ENCODE results near the gene AKAIN1. TPM values are rescaled to one million over a fixed set of nuclear protein-coding genes. Genes with fewer than 3 reads are reported as not detected.

The AKAIN1 gene
- total RNA-seq, 1 experiment from 2014 or later = not detected

- Histone ChIP-seq H3K27ac (ENCODE audit: low read length) (no peak overlapping the region), H3K79me2 (ENCODE audit: low read length) (no peaks in the 10 kb centered on the region), H3K9me2 (replicated peaks; ENCODE audit: insufficient read depth, low read length) (no peaks in the 10 kb centered on the region), H3K4me2 (ENCODE audit: low read depth, low read length, poor library complexity, severe bottlenecking) (no peak overlapping the region), H3K4me3 (ENCODE audit: low read length) (no peak overlapping the region), H3K36me3 (ENCODE audit: insufficient read depth, low read length) (no peaks in the 10 kb centered on the region), H3K27me3 (ENCODE audit: low read length) (no peaks in the 10 kb centered on the region), H3K9me3 (ENCODE audit: low read length) (no peaks in the 10 kb centered on the region), H3K4me1 (ENCODE audit: low read length) (no peaks in the 10 kb centered on the region), H4K20me1 (ENCODE audit: insufficient read depth, low read depth, low read length) (no peaks in the 10 kb centered on the region), H3K9ac (ENCODE audit: low read length) (no peak overlapping the region), H2AFZ (ENCODE audit: low read length) (no peak overlapping the region)
- no peak for DNase-seq
Measured at GRCh38 chr18:5207471-5208150, 10.6 kb upstream of the AKAIN1 start.

DNA sequence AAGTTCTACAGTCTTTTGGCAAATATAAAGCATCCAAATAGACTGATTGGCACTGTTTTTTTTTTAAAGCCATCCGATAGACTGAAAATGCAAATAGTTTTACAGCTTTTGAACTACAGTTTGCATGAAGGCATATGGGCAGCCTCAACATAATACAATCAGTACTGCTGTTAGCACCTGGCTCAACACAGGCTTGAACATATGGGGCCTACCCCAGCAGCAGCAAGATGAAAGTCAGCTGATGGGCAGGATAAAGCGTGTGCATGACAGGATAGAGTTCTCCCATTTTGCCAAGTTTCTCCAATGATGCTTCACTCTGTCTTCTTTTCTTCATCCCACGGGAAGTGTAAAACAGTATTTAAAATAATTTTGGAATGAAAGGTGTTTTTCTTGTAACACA is 1.3 kb upstream of the AKAIN1 start:
- Histone ChIP-seq H4K20me1 (ENCODE audit: insufficient read depth, low read depth, low read length) (no peaks in the 10 kb centered on the region), H3K9ac (ENCODE audit: low read length) (no peak overlapping the region)
- DNase-seq = no peak

DNA sequence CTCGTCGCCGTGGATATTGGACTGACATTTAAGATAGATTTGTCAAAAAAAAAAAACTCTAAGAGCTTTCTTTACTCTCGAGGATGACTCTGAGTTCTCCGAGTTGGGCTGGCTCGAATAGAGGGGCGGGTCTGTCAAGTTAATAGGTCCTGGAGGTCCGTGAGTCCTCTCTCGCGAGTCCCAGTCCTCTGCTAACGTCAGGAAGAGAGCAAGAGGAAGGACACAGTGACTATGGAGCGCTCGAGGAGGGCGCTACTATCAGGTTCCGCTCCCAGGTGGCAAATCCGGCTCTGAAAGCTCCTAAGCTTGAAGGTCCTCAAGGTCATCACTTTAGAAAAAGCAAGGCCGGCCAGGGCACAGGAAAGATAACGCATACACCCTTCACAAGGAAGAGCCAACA is 404 bp upstream of the AKAIN1 start:
- no peak overlapping the region for H3K4me3 ChIP-seq (ENCODE audit: low read length)
- no peaks in the 10 kb centered on the region for H3K4me1 ChIP-seq (ENCODE audit: low read length)

More for the DNA sequence above, 1.3 kb upstream of the AKAIN1 start:
- Histone ChIP-seq H3K9me2 (replicated peaks; ENCODE audit: insufficient read depth, low read length) (no peaks in the 10 kb centered on the region), H3K27ac (ENCODE audit: low read length) (no peak overlapping the region), H2AFZ (ENCODE audit: low read length) (no peak overlapping the region), H3K9me3 (ENCODE audit: low read length) (no peaks in the 10 kb centered on the region), H3K4me1 (ENCODE audit: low read length) (no peaks in the 10 kb centered on the region), H3K79me2 (ENCODE audit: low read length) (no peaks in the 10 kb centered on the region), H3K4me2 (ENCODE audit: low read depth, low read length, poor library complexity, severe bottlenecking) (no peak overlapping the region), H3K27me3 (ENCODE audit: low read length) (no peaks in the 10 kb centered on the region), H3K36me3 (ENCODE audit: insufficient read depth, low read length) (no peaks in the 10 kb centered on the region), H3K4me3 (ENCODE audit: low read length) (no peak overlapping the region)

DNA sequence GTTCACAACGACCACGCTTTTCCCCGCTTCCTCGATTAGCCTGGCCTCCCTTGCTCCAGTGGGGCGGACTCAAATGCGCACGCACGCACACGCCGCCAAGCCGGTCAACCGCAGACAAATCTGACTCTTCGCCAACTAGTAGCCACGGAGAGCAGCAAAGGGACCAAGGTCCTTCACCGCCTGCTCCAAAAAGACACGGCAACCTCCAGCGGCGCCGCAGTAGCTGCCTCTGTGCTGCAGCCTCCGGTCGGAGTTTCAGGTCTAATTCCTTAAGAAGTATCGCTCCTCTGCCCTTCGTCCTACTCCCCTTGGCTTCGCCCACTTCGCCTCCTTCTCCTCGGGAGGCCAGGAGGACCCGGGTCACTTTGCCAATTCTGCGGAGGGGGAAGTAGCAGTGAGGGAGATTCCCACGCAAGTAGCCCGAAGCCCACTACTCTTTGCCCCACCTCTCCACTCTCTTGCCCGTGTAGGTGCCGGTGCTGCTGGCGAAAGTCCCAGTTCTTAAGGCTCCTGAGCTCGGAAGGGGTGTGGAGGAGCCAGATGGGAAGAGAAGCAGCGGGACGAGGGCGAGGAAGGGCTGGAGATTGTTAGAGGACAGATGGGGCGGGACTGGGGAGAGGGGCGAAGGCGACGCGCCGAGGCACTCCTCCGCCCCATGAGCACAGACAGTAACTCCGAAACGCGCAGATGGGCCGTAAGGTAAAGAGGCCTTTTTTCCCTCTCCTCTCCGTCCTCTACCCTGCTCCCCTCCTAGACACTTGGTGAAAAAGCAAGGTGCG is 615 bp downstream of the AKAIN1 start:
- Histone ChIP-seq H3K9me3 (ENCODE audit: low read length) (no peaks in the 10 kb centered on the region), H3K4me3 (ENCODE audit: low read length) (no peak overlapping the region), H3K4me2 (ENCODE audit: low read depth, low read length, poor library complexity, severe bottlenecking) (no peak overlapping the region), H3K79me2 (ENCODE audit: low read length) (no peaks in the 10 kb centered on the region), H3K27ac (ENCODE audit: low read length) (no peak overlapping the region), H2AFZ (ENCODE audit: low read length) (no peak overlapping the region), H3K4me1 (ENCODE audit: low read length) (no peaks in the 10 kb centered on the region), H3K9ac (ENCODE audit: low read length) (no peak overlapping the region), H3K27me3 (ENCODE audit: low read length) (no peaks in the 10 kb centered on the region), H3K9me2 (replicated peaks; ENCODE audit: insufficient read depth, low read length) (no peaks in the 10 kb centered on the region), H4K20me1 (ENCODE audit: insufficient read depth, low read depth, low read length) (no peaks in the 10 kb centered on the region), H3K36me3 (ENCODE audit: insufficient read depth, low read length) (no peaks in the 10 kb centered on the region)
- DNase-seq = no peak

More for the DNA sequence above, 404 bp upstream of the AKAIN1 start:
- H3K9ac ChIP-seq (ENCODE audit: low read length) = no peak overlapping the region
- no peaks in the 10 kb centered on the region for H4K20me1 ChIP-seq (ENCODE audit: insufficient read depth, low read depth, low read length)
- no peaks in the 10 kb centered on the region for H3K36me3 ChIP-seq (ENCODE audit: insufficient read depth, low read length)
- no peak overlapping the region for H2AFZ ChIP-seq (ENCODE audit: low read length)
- no peaks in the 10 kb centered on the region for H3K9me3 ChIP-seq (ENCODE audit: low read length)
- H3K27me3 ChIP-seq (ENCODE audit: low read length) = no peaks in the 10 kb centered on the region
- no peaks in the 10 kb centered on the region for H3K9me2 ChIP-seq (replicated peaks; ENCODE audit: insufficient read depth, low read length)
- no peak overlapping the region for H3K27ac ChIP-seq (ENCODE audit: low read length)
- no peak for DNase-seq
- no peaks in the 10 kb centered on the region for H3K79me2 ChIP-seq (ENCODE audit: low read length)
- no peak overlapping the region for H3K4me2 ChIP-seq (ENCODE audit: low read depth, low read length, poor library complexity, severe bottlenecking)

- Histone ChIP-seq H3K9me3 (ENCODE audit: low read length) (no peaks in the 10 kb centered on the region), H4K20me1 (ENCODE audit: insufficient read depth, low read depth, low read length) (no peaks in the 10 kb centered on the region), H3K27me3 (ENCODE audit: low read length) (no peaks in the 10 kb centered on the region), H2AFZ (ENCODE audit: low read length) (no peak overlapping the region), H3K9ac (ENCODE audit: low read length) (no peak overlapping the region), H3K9me2 (replicated peaks; ENCODE audit: insufficient read depth, low read length) (no peaks in the 10 kb centered on the region), H3K79me2 (ENCODE audit: low read length) (no peaks in the 10 kb centered on the region), H3K4me1 (ENCODE audit: low read length) (no peaks in the 10 kb centered on the region), H3K36me3 (ENCODE audit: insufficient read depth, low read length) (no peaks in the 10 kb centered on the region), H3K27ac (ENCODE audit: low read length) (no peak overlapping the region), H3K4me2 (ENCODE audit: low read depth, low read length, poor library complexity, severe bottlenecking) (no peak overlapping the region), H3K4me3 (ENCODE audit: low read length) (no peak overlapping the region)
- no peak for DNase-seq
Measured at GRCh38 chr18:5195656-5196055, 1.4 kb downstream of the AKAIN1 start.

DNA sequence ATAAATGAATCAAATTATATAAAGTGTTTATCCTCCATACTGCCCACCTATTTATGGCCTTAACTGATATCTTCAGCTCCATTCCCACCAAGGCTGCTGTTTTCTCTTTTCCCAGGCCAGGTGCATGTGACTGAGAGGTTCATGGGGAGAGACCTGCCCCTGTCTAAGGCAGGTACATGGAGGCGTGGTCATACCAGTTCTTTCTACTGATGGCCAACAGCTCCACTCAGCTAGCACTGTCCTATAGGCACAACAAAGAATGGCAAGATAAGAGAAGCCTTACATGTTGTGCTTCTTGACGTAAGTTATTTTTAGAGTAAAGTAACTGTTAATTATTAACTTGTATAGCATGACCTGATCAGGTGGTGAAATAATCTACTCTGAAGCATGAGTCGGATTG is 16.8 kb downstream of the AKAIN1 start:
- no peak overlapping the region for H2AFZ ChIP-seq (ENCODE audit: low read length)
- no peaks in the 10 kb centered on the region for H3K4me1 ChIP-seq (ENCODE audit: low read length)
- no peaks in the 10 kb centered on the region for H3K9me3 ChIP-seq (ENCODE audit: low read length)
- H3K4me2 ChIP-seq (ENCODE audit: low read depth, low read length, poor library complexity, severe bottlenecking) = no peak overlapping the region
- H3K27me3 ChIP-seq (ENCODE audit: low read length) = no peaks in the 10 kb centered on the region
- no peaks in the 10 kb centered on the region for H3K79me2 ChIP-seq (ENCODE audit: low read length)
- H3K4me3 ChIP-seq (ENCODE audit: low read length) = no peak overlapping the region
- DNase-seq = no peak
- no peak overlapping the region for H3K27ac ChIP-seq (ENCODE audit: low read length)
- no peaks in the 10 kb centered on the region for H3K9me2 ChIP-seq (replicated peaks; ENCODE audit: insufficient read depth, low read length)
- no peaks in the 10 kb centered on the region for H3K36me3 ChIP-seq (ENCODE audit: insufficient read depth, low read length)
- no peaks in the 10 kb centered on the region for H4K20me1 ChIP-seq (ENCODE audit: insufficient read depth, low read depth, low read length)
- H3K9ac ChIP-seq (ENCODE audit: low read length) = no peak overlapping the region

GRCh38 chr18:5178519-5178918 is 18.5 kb downstream of the AKAIN1 start:
- Histone ChIP-seq H3K36me3 (ENCODE audit: insufficient read depth, low read length) (no peaks in the 10 kb centered on the region), H3K27ac (ENCODE audit: low read length) (no peak overlapping the region), H4K20me1 (ENCODE audit: insufficient read depth, low read depth, low read length) (no peaks in the 10 kb centered on the region), H3K4me3 (ENCODE audit: low read length) (no peak overlapping the region), H3K9me2 (replicated peaks; ENCODE audit: insufficient read depth, low read length) (no peaks in the 10 kb centered on the region), H3K9ac (ENCODE audit: low read length) (no peak overlapping the region), H3K4me1 (ENCODE audit: low read length) (no peaks in the 10 kb centered on the region), H3K9me3 (ENCODE audit: low read length) (no peaks in the 10 kb centered on the region), H3K4me2 (ENCODE audit: low read depth, low read length, poor library complexity, severe bottlenecking) (no peak overlapping the region), H3K27me3 (ENCODE audit: low read length) (no peaks in the 10 kb centered on the region), H2AFZ (ENCODE audit: low read length) (no peak overlapping the region), H3K79me2 (ENCODE audit: low read length) (no peaks in the 10 kb centered on the region)
- DNase-seq = no peak

DNA sequence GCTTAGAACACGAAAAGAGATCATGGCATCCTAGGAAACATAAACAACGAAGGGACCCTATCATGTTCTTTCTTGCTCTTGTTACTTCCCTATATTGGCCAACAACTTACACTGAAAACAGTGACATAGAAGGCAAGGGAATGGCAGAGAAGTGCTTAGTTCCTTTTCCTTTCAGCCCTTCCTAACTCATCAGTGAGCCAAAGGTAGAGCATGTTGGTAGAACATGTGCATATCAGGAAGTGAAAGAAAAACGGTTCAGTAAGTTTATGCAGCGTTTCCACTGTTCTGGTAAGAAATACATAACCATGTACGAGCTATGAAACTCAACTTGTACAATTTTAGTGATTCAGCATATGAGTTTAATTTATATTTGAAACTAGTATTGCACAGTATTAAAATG is 21.7 kb downstream of the AKAIN1 start:
- H3K79me2 ChIP-seq (ENCODE audit: low read length) = no peaks in the 10 kb centered on the region
- H3K36me3 ChIP-seq (ENCODE audit: insufficient read depth, low read length) = no peaks in the 10 kb centered on the region
- no peak overlapping the region for H2AFZ ChIP-seq (ENCODE audit: low read length)
- no peak overlapping the region for H3K27ac ChIP-seq (ENCODE audit: low read length)
- no peaks in the 10 kb centered on the region for H4K20me1 ChIP-seq (ENCODE audit: insufficient read depth, low read depth, low read length)
- no peak overlapping the region for H3K4me2 ChIP-seq (ENCODE audit: low read depth, low read length, poor library complexity, severe bottlenecking)
- H3K9ac ChIP-seq (ENCODE audit: low read length) = no peak overlapping the region
- peak; percentile 48 for DNase-seq
- no peaks in the 10 kb centered on the region for H3K4me1 ChIP-seq (ENCODE audit: low read length)
- no peaks in the 10 kb centered on the region for H3K9me3 ChIP-seq (ENCODE audit: low read length)
- H3K9me2 ChIP-seq (replicated peaks; ENCODE audit: insufficient read depth, low read length) = no peaks in the 10 kb centered on the region
- H3K27me3 ChIP-seq (ENCODE audit: low read length) = no peaks in the 10 kb centered on the region
- no peak overlapping the region for H3K4me3 ChIP-seq (ENCODE audit: low read length)

Data from Karpas-422 (cell line).